GM19351 (cell line): ENCODE measurements around the gene B3GNT5.
"Not testable (repeated sequence)": the region's sequence is repeated elsewhere in the genome, so short reads cannot be mapped to it uniquely, and the experiment has no call there.

ENCODE experiments used
- ATAC-seq: cut with Tn5 transposase; IDR thresholded peaks from one replicate; pipeline ENCODE4 v1.9.1; 2021; ENCODE audit warnings: mild to moderate bottlenecking, moderate library complexity; ENCODE audit not compliant: unreplicated experiment

Gene B3GNT5

DNA sequence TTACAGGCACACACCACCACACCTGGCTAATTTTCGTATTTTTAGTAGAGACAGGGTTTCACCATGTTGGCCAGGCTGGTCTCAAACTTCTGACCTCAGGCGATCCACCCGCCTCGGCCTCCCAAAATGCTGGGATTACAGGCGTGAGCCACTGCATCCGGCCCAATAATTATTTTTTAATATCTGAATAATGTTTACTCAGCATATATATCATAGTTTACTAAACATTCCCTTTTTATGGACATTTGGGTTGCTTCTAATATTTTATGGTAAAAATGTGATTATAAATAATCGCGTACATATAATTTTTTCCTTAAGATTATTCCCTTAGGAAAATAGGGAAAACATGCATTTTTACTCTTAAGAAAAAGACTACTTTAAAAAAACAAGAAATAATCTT is 22.8 kb upstream of the B3GNT5 start:
- ATAC-seq, result not testable (repeated sequence)

DNA sequence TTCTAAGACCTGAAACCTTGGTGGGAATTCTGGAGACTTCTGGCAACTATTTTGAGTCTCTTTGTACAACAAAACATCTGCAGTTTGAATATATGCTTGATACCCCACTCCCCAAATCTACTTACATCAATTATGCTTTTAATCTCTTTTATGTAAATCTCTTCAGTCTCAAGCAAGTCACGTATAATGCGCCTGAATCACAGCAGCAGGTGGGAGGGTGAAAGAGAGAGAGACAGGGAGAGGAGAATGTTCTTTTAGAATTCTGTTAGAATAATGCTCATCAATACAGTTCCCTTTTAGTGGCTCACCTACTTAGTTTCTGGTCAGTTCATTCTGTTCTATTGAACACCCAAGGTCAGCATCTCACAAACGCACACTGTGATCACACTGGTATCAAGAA is 22.2 kb upstream of the B3GNT5 start:
- no peak for ATAC-seq

DNA sequence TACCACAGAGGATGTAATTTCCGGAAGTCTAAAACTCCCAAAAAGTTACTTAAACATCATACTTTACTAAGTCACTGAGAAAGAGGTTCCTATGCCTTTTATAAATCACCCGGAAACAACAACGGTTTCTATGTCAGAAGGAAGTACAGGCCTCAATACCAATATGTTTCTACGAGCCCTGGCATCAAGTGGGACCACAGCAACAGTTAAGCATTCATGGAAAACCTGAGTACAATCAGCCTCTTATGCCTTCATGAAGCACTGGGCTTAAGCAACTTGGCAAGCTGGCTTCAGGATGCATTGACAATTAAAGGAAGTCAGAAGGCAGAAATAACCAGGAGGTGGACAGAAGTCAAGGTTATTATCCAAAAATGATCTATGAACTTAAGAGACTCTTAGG is 19.1 kb upstream of the B3GNT5 start:
- ATAC-seq, result no peak

DNA sequence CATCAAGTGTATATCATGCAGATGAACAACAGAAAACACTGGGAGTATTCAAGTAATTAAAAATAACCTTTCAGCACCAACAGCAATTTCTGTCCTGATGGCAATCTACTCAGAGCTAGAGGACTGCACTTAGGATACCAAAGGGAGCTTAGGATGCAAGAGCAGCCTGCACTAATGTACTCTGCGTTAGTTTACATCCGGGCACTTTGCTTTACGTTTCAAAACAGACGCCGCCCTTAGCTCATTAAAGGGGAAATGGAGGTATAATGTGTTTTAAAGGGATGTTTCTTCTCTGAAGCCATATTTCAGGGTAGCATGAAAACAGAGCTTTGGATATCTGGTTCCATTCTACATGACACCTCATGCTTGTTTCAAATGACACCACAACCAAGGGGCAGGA is 14.0 kb upstream of the B3GNT5 start:
- ATAC-seq, result no peak

DNA sequence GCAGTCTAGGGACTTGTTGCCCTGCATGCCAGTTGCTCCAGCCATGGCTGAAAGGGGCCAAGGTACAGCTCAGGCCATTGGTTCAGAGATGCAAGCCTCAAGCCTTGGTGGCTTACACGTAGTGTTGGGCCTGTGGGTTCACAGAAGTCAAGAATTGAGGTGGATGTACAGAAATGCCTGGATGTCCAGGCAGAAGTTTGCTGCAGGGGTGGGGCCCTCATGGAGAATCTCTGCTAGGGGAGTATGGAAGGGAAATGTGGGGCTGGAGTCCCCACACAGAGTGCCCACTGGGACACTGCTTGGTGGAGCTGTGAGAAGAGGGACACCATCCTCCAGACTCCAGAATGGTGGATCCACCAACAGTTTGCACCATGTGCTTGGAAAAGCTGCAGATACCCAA is 10.6 kb upstream of the B3GNT5 start:
- no peak for ATAC-seq

DNA sequence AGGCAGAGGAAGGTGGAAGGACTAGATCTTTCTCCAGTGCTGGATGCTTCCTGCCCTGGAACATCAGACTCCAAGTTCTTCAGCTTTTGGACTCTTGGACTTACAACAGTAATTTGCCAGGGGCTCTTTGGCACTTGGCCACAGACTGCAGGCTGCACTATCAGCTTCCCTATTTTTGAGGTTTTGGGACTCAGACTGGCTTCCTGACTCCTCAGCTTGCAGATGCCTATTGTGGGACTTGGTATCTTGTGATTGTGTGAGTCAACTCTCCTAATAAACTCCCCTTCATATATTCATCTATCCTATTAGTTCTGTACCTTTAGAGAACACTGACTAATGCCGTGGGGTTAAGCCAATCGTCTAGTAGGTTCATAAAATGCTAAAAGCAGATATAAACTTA is 8.8 kb upstream of the B3GNT5 start:
- ATAC-seq, result no peak

DNA sequence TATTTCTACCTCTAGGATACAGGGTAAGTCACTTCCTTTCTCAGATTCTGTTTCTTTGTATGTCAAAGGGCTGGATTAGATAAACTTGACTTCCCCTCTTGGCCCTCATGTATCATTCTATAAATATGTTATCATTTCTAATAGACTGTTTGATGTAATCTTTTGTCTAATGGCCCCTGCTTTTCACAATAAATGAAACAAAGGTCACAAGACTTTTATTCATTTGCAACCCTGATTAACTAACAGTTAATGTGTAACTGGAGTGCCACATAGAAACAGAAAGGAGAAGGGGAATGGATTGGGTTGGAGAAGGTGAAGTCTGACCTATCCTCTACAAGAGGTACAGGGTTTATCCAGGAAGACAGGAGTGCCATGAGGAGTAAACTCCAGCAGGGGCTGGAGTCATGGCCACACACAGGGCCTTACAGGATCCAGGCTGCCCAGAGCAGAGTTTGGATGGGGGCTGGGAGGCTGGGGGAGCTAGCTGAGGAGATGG is 8.0 kb upstream of the B3GNT5 start:
- ATAC-seq, result no peak

DNA sequence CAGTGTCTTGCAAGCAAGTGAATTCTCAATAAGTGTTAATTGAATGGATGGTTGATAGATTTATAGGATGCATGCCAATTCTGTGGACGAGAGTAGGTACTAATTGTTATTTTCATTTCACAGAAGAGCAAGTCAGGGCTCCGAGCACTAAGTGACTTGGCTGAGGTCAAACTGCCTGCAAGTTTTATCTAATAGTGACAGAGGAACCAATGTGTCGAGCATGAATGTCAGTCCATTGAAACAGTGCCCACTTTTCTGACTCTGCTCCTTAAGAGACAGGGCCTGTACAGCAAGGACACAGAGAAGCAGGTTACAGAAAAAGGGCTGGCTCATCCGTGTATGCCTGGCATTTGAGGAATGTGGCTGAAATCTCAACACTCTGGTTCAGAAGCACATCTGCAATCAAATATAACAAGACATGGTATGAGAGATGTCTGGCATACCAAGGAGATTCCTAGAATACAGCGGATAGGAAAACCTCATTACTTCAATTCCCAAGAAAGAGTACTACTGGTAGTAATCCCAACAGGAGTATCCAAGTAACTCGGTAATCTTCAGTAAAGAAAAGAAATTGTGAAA is 6.0 kb upstream of the B3GNT5 start:
- no peak for ATAC-seq

DNA sequence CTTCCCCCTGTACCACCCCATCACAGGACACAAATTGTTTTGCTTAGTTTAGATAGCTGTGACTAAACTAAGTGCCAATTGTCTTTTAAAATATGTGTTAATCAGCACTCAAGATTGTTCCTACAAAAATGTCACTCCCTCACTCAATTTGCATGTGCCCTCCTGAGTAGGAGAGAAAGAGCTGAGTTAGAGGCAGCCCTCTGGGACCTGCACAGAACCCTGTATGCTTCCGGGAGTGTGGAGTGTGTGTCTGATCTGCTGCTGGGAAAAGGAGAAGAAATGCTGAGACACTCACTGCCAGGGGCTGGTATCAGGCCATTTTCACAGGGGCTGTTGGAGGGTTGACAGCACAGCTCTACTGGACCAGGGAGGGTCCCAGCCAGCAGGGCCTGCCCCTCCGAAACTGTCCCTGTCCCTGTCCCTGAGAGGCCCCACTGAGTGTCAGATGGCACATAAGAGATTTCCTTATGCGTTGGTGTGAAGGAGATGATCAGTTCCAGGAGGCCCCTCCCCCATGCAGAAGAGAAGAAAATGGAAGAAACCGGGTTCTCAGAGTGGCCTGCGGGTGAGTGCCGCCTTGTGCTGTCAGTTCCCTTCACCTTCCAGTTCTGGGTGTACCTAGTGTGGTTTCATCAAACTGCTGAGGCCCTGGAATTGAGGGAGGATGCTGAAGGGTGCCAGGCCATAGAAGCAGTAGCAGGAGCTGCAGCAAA is 3.9 kb upstream of the B3GNT5 start:
- ATAC-seq, result no peak

DNA sequence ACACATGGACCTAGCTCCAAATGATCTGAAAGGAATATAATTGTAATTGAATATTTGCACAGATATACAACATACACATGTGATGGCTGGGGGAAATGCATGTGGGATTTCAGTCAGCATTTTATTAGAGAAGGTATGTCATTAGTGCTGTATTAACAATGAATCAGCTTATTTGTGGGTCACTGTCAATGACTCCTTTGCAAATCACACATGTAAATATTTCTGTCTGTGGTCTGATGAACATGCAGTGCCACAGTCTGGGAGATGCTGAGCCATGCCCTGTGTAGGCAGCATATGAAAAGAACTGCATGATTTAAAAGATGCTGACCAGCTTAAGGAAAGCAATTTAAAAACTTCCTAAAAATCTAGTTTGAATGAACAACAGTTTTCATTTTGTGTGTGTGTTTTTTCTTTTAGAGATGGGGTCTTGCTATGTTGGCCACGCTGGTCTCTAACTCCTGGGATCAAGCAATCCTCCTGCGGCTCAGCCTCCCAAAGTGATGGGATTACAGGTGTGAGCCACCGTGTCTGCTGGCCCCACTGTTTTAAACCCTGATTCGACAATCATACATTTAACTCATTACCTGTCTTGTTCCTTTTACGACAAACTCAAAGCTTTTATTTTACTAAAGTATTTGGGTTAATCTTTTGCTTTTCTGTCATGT is 803 bp upstream of the B3GNT5 start:
- ATAC-seq, result no peak

DNA sequence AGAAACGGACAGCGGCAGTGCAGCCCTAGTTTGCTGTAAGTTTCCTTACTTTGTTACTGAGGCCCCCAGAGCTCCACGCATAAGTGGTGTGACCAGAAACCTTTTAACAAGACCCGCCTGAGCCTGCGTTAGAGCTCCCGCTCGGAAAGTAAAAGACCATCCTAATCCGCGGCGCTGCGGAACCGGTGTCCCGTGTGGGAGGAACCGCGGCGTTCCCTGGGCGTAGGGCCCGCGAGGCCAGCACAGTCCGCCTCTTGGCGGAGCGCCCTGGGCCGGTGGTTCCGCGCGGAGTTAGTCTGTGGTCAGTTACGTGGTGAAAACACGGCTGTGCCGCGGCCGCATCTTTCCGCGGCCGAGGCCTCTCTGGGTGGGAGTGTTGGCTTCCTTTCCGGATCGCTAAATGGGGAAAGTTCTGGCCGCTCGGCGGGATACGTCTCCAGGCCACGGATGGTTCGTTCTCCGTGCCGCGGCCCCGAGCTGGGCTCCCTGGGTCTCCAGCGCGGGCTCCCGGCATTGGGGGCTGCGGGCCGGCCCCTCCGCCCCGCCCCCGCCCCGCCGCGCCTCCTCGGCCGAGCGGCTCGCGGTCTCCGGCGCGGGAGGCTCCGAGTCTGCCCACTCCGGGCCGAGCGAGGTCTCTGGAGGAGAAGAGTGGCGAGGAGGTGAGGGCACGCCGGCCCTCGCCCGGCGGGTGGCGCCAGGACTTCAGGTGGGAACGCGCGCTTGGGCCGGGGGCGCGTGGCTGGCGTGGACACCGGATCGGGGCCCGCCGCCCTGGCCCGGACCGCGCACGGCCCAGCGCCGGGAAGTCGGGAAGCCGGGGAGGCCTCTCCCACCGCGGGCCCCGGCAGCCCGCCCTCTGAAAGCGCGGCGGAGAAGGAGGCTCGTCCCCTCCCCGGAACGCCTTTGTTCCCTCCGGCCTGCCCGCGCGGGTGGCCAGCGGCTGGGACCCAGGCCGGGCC is 754 bp downstream of the B3GNT5 start:
- ATAC-seq, result peak; percentile 47

DNA sequence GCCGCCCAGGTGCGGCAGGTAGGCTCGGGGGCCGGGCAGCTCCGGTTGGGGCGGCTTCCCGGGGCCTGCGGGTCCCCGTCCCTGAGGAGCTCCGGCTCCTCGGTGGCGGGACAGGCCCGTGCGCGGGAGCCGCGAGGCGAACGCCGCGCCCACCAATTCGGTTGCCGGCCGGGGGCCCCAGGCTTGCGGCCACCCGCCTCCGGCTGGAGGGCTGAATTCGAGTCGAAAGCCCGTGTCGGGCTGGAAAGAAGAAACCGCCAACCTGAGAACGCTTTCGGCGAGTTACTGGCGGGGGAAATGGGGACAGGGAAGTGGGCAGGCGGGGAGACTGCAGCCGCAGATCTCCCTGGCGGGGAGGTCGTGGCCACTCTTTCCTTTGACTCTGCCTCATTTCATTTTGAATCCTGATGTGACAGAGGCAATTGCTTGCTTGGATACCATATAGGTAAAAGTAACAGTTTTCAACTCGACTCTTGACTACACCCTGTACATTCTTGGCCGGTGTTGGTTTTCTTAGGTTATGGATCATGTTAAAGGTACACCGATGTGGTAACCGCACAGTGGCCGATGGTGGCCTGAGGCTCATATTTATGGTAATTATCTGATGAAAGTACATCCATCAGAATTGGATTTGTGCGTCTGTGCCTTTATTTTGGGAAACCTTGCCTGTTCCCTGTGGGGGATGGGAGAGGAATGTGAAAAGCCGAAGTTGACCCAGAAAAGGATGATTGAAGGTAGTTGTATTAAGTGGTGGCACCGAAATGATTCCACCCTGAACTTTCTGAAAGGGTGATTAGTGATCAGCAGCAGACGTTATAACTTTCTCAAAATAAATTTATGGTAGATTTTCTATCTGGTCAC is 1.7 kb downstream of the B3GNT5 start:
- peak; percentile 5 for ATAC-seq

DNA sequence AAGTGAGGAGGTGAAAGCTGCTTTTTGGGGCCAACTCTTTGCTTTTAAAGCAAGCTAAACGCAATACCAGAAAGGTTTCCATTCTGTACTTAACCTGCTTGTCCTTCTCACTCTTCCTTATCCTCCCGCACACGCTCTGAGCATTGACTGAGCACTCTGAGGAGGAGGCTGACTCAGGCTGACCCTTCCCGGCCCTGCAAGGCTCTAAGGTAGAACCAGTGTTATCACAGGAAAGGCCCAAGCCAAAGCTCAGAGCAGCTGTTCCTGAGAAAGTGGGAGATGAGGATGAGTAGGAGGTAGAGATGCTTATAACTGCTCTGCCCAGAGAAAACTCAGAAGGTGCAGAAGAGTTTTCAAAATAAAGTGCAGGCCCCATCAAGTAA is 2.3 kb downstream of the B3GNT5 start:
- ATAC-seq, result no peak

DNA sequence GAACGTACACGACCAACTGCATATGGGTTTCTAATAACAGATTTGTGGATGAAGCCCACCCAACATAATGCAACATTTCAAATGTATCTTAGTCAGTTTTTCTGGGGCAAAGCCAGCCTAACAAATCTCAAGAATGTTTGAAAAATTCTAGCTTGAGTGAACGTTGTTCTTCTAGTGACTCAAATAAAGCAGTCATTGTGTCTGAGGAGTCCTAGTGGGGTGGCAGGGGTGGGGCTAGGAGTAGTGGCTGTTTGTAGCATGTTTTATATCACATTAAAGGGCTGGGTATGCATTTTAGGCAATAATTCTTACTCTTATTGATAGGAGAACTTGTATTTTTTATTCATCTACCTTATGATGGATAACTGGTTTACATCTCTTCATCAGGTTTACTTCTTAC is 6.0 kb downstream of the B3GNT5 start:
- no peak for ATAC-seq

DNA sequence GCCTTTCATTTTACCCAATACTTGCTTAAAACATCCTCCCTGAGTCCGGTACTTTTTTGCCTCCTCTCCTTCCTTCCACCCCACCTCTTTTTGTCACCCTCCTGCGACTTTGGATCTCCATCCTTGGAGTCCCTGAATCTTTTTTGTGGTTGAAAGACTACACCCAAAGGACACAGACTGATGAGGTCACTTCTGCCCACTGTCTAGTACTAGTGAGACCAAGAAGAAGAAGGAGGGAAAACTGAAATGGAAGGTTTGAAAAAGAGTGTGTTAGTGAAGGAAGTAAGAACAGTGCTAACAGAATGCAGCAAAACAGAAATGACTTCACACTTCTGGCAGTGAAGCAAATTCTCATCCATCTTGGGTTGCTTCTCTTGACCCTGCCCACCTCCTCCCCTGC is 6.6 kb downstream of the B3GNT5 start:
- no peak for ATAC-seq

DNA sequence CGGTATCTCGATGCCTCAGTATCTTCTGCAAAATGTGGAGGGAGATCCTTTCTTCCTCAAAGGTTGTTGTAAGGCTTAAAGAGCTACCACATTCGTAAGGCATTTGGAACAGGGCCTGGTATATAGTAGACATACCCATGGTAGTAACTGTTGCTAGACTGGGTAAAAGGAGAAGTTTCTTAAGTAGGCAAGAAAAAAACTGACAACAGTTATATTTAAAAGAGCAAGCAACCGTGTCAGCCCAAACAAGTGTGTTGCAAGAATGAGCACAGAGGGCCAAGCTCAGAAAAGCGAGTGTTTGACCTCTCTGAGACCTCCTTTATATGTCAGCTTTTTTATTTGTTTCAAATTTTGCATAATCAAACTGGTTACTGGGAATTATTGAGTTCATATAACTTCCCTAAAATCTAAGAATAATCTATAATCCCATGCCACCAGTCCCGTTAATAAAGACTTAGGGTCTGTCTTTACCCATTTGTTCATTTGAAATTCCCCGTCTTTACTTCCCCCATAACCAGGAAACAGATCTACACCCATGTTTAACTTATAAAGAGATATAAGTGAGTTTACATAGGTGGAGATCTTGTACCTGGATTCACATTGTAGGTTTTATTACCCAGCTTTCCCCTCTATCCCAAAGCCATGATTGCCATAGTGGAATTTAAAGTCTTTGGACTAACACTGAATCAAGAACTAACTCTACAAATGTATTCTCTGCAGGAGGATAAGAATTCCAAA is 7.3 kb downstream of the B3GNT5 start:
- ATAC-seq, result no peak

DNA sequence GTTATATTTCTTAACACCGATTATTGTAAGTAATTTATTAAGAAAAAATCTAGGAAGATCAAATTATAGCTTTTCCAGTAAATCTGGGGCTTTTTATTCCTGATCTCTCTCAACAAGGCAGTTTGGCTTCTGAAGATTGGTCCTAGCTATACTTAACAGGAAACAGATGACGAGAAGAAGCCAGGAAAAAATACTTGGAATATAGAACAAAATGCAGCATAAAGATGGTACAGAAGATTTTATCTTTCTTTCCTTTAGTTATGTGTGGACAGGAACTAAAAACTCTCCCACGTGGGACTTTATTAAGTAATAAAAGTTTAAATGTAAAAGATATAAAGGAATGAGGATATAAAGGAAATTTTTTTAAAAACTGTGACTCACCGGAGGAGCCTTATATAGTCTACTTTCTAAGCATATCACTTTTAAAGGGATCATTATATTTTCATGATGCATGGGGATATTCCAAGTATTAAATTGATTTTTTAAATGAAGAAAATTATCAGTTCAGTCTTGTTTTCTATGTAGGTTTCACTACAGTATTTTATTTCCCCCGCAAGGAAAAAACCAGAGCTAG is 8.2 kb downstream of the B3GNT5 start:
- no peak for ATAC-seq

DNA sequence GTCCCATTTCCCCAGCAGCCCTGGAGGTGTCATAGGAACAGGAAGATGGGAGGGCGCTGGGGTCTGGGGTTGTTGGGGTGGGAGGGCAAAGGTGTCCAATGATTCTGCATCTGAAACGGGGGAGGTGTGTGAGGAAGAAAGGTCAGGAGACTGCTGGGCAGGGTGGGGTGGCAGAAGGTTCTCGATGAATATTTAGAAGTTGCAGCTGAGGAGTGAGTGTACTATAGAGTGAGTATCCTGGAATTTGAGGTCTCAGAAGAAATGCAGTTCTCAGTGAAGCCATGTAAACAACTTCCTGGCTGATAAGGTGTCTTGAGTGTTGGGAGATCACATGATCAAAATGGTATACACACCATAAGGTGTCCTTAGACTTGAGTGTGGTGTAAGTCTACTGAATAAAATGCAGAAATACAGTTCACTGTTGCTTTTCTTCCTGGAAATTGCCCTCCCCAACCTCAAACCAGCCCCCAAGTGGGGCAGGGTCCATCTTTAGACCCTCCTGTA is 9.9 kb downstream of the B3GNT5 start:
- no peak for ATAC-seq

DNA sequence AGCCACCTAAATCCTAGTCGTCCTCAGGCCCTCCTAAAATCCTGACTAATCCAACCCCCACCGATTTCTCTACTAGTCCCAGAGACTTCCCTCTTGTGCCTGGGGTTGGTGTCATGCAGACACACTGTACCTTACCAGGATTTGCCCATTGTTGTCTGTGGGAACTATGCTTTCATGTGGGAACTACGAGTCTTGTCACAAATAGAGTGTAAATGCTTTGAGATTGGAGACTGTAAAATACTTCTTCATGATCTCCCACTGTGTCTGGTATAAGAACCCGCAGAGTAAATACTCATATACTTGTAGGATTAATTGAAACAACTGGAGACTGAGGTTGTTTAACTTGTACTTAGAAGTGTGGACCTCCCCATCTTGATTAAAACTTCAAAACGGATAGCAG is 11.2 kb downstream of the B3GNT5 start:
- no peak for ATAC-seq
